Measurements from ENCODE around the gene RRM2.

The RRM2 gene

DNA sequence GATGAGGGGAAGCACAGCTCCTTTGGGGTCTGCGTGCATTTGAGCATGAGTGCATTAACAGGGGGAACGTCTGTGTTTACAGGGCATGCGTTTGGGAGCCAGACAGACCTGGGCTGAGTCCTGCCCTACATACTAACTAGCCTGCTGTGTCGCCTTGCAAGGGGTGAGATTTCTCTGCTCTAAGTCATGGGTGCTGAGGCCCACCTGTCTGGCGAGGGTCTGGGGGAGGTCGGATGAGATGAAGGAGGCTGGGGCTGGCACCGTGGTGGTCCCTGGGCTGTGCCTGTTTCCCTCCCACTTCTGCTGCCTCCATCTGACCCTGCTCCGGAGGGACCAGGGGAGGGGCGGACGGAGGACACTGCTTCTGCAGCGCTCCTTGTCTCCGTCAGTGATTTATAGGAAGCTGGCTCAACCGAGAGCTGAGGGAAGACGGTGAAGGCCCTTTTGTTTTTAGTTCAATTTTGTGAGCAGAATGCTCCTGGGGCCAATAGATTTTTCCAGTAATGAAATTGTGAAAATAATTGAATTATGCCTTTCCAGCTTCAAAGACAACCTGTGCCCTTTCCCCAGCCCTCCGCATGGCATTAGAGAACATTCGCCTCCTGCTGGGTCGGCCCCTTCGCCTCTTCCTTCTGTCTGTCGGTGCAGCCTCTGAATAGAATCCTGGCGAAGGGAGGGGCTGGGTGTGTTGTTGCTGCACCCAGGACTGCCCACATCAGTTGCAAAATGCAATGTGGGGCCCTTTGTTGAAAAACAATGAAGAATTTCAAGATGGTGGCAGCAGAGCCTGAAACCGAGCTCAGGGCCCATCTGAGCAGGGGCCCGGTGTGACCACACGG lies 49.7 kb downstream of the RRM2 start:
- DNase-seq (ENCODE audit: low read depth): no peak

DNA sequence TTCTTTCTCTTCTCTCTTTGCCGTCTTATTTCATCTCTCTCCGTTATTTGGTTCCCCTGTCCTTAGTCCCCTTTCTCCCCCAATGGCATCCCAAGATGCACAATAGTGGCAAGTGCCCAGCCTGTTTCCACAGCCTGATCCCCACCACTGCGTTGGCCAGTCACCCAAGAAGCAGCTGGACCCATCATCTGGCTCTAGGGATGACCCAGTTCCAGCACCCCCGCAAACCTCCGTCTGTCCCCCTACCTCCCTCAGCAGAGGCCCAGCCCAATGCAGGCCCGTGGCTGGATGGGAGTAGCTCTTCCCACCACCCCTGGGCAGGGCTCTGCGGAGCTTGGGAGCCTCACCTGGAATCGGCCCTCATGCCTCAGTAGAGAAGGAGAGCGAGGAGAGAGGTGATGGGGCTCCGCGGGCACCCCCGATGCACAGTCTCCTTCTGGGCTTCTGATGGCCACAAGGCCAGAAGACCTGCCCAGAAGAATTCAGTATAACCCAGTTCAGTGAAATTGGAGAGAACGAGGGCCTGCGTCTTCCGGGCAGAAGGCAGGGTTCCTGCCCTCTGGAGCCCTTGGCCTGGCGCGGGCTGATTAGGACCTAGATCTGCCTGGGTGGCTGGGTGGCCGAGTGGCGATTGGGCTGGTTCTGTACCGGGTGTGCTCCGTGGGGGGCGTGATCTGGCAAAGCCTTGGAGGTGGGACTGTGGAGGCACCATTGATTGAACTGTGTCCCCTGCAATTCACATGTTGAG lies 50.9 kb downstream of the RRM2 start:
- no peak for DNase-seq (ENCODE audit: low read depth)

DNA sequence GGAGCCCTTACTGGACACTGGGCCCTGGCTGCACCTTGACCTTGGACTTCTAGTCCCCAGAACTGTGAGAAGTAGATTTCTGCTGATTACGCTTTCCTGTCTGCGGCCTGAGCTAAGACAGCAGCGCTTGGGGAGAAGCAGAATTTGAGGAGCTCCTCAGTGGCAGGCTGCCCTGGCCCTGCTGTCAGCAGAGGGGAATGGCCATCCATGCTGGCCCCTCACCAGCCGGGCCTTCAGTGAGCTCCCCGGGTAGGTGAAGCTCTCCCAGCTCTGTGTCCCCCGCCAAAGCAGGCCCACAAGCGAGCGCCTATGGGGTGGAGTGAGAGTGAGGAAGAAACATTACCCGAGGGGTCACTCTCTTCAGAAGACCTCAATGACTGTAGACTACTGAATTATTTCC lies 51.6 kb downstream of the RRM2 start:
- no peak for DNase-seq (ENCODE audit: low read depth)

DNA sequence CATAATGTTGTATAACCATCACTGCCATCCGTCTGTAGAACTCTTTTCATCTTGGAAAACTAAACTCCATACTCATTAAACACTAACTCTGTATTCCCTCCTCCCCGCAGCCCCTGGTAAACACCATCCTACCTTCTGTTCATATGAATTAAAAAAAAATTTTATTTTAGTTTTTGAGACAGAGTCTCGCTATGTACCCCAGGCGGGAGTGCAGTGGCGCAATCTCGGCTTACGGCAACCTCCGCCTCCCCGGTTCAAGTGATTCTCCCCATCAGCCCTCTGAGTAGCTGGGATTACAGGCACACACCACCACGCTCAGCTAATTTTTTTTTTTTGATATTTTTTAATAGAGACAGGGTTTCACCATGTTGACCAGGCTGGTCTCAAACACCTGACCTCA lies 52.9 kb downstream of the RRM2 start:
- no peak for DNase-seq (ENCODE audit: low read depth)

DNA sequence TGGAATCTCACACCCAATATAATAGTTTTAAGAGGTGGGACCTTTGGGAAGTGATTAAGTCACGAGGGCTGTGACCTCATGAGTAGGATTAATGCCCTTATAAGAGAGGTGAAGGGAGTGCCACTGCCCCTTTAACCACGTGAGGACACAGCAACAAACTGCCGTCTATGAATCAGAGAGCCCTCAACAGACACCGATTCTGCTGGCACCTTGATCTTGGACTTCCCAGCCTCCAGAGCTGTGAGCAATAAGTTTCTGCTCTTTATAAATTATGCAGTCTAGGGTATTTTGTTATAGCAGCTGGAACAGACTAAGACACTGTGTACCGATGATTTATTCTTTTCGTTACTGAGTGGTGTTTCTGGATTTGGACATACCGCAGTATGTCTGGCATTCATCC lies 56.2 kb downstream of the RRM2 start:
- no peak for DNase-seq (ENCODE audit: low read depth)

DNA sequence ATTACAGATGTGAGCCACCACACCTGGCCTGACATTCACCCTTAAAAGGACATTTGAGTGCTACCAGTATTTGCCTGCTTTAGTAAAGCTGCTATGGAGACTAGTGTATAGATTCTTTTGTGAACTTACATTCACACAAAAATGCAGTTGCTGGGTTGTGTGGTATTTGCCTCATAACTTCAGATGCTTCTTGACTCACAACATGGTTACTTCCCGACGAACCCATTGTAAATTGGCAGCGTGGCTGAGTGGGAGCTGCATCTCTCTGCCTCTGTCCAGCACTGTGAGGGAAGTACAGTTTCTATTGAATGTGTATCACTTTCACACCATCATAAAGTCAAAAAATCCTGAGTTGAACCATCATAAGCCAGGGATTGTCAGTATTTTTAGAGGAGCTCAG lies 56.9 kb downstream of the RRM2 start:
- no peak for DNase-seq (ENCODE audit: low read depth)

DNA sequence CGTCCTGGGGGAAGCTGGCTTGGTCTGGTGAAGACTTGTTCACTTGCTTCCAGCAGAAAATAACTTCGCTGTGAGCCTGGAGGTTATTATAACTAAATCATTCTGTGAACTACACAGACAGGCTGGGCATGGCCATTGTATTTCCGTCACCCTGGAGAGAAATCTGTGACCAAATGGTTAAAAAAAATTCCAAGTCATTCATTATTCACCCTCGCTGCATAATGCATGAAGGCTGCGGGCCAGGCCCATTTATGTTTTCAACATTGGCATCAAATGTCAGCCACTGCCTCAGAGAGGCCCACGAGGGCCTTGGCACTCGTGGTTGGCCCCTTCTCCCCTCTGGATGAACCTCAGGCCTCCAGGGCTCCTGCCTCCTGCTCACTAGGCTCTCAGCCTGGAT lies 57.7 kb downstream of the RRM2 start:
- no peak for DNase-seq (ENCODE audit: low read depth)
